GM12892 (cell line): ENCODE measurements around the gene ARFGAP1.
"Not testable (repeated sequence)": the region's sequence is repeated elsewhere in the genome, so short reads cannot be mapped to it uniquely, and the experiment has no call there.

ENCODE experiments used
- DNase-seq: peaks from one replicate; pipeline ENCODE4 v3.0.0; 2011; ENCODE audit not compliant: insufficient read length
- FAIRE-seq: peaks from 2 replicates; lab custom pipeline; 2011; peaks lifted over from hg19 to GRCh38; lab: Jason Lieb, UNC
- POLR2A ChIP-seq: IDR thresholded peaks from 2 replicates; pipeline ENCODE4 v1.6.1; 2011; ENCODE audit warnings: low read depth, low read length, control low read depth
- POLR2AphosphoS5 ChIP-seq: IDR thresholded peaks from 2 replicates; pipeline ENCODE4 v1.6.1; 2011; ENCODE audit warnings: low read depth, low read length, control low read depth
- TAF1 ChIP-seq: IDR thresholded peaks from 2 replicates; pipeline ENCODE4 v1.6.1; 2011; ENCODE audit warnings: low read depth, mild to moderate bottlenecking, control low read depth, low read length, borderline replicate concordance

The ARFGAP1 gene

DNA sequence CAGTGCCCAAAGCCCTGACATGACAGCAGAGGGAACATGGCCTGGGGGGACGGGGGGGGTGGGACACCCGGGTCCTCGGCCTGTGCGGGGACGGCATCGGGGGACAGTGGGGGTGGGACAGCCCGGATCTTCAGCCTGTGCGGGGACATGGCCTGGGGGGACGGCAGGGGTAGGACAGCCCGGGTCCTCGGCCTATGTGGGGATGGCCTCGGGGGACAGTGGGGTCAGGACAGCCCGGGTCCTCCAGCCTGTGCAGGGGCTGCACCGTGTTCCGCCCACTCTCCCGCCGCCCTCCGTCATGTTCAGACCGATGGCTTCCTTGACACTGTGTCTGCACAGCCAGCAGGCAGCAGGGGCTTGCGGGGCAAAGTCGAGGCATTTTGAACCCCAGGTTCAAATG is 29.9 kb upstream of the ARFGAP1 start:
- FAIRE-seq (no peak), DNase-seq (no peak)
- TF ChIP-seq POLR2A (no peak), POLR2AphosphoS5 (no peak), TAF1 (no peak)

DNA sequence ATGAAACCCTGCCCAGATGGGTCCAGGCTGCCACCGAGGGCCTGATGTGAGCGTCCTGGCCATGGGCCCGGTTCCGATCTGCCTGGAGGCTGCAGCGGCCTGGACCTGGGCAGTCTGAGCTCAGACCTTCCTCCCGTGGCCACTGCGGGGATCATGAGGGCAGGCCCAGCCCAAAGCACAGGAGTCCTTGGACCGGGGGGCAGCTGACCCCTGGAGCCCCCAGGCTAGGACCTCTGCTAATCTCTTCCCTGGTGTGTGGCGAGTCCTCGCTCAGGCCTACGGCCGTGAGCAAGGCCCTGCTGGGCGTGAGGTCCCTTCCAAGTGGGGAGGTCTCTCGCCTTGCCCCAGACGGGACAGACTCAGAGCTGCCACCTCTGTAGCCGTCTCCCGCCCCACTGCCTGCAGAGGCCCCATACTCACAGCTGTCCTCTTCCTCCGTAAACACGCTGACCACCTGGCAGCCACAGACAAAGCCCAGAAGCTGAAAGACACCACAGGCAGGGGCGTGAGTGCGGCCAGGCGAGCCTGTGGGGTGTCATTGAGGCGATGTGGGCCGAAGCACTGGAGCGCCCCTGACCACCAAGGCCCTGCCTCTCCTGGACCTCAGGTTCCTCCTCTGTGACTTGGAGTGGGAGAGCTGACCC is 28.9 kb upstream of the ARFGAP1 start:
- TF ChIP-seq TAF1 (no peak), POLR2A (no peak), POLR2AphosphoS5 (no peak)
- FAIRE-seq (no peak), DNase-seq (no peak)

DNA sequence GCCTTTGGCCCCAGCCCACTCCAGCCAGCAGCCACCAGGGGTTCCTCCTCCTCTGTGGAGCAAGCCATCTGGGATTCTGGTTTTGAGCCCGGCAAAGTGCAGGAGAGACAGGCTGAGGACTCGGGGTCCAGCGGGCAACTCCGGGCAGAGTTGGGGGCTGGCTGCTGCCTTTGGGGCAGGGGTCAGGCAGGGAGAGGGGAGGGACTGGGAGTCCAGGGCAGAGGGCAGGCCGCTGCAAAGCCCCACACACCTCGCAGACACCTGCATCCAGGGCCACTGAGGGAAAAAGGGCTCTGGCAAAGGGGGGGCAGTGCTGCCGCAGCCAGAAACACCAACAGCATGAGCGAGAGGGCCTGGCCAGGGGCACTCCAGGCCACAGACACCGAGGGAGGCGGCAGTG is 28.1 kb upstream of the ARFGAP1 start:
- no peak for FAIRE-seq
- TF ChIP-seq POLR2AphosphoS5 (no peak), POLR2A (no peak), TAF1 (no peak)
- DNase-seq, result no peak

DNA sequence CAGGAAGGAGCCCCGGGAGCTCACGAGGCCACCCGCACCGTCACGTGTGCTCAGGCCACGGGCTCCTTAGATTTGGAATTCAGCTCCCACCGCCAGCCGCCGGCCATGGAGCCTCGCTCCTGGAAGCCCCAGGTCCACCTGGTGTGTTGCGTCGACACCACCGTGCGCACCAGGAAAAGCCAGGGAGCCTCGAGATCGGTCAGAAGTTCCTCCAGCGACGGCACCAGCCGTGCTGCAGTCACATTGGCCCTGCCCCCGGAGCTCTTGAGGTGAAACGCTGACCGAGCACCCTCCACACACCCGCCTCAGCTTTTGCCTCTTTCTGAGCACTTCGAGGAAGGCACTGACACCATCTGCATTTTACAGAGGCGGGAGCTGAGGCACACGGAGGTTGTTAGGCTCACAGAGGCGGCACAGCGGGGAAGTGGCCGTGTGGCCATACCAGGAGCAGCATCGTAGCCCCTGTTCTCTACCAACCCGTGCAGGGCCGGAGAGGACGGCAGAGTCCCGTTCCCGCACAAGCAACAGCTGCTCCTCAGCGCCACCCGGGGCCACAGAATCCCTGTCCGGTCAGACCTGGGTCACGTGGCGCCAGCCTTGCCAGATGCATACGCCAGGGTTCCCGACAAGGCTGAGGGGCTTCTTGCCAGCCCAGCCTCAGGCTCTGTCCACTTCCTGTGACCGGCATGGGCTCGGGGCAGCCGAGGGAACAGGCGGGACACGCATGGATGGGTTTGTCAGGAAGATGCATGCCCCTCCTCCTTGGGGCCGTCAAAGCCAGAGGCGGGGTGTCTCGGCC is 25.9 kb upstream of the ARFGAP1 start:
- no peak for TF ChIP-seq POLR2AphosphoS5
- FAIRE-seq (no peak), DNase-seq (no peak)

DNA sequence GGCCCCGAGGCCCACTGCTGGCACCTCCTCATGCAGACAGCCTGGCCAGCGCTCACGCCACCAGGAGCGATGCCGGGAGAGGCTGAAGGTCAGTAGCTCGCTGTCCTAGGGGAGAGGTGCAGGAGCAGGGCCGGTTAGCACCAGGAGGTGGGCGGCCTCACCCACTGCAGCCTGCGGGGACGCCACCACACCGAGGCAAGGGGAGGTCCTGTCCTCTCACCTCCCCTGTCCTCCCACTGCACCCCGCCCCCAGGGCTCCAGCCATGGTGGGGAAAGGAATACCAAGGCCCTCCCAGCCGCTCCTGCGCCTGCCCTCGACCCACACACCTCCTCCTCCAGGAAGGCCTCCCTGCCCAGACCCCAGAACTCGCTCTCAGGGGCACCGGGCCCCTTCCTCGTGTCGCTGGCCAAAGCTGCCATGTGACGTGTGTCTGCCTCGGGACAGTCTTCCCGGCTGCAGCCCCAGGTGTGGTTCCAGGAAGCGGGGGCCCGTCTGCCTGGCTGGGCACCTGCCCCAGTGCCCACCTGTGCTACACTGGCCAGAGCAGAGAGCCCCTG is 24.9 kb upstream of the ARFGAP1 start:
- TF ChIP-seq POLR2A (no peak), TAF1 (no peak), POLR2AphosphoS5 (no peak)
- no peak for DNase-seq
- no peak for FAIRE-seq

DNA sequence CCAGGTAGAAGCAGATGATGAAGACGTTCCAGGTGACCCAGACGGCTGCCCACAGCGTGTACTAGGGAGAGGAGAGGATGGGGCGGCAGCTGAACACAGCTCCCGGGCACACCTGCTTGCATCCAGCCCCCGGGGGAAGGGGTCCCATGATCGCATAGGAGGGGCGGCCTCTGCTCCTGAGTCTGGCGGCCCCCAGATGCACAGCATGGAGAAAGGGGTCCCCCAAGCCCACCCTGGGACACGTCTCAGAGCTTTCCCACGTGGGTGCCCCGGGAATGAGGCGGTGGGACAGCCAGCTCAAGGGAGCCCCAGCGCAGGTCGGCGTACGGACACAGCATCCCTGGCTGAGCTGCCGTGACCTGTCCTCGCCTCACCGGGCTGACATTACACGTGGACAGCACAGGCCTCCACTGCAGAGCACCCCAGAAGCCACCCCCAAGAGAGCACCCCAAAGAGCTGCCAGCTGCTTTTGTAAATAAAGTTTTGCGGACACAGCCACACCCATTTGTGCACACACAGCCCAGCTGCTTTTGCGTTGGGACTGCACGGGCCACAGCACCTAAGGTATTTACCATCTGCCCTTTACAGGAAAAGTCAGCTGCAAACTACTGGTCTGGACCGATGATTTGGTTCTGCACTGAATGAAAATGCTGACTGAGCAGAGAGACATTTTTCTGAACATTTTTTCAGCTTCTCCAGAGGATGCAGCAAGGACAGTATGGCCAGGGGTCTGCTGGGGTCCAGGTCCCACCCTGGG is 23.6 kb upstream of the ARFGAP1 start:
- no peak for DNase-seq
- TF ChIP-seq TAF1 (no peak), POLR2AphosphoS5 (no peak), POLR2A (no peak)
- FAIRE-seq, result no peak

DNA sequence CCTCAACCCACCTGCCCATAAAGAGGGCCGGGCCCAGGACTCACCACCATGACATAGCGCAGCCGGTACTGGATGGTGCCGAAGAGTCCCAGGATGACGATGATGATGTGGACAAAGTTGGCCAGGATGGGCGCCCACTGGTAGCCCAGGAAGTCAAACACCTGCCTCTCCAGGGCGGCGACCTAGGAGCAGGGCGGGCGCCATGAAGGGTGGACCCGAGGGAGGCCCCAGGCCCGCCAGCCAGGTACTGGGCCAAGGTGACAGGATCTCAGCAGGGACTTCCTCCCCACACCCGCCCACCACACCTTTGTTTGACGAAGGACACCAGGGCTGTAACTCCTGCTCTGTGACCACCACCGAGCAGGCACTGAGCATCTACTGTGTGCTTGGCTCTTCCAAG is 22.7 kb upstream of the ARFGAP1 start:
- TF ChIP-seq TAF1 (no peak), POLR2A (no peak), POLR2AphosphoS5 (no peak)
- FAIRE-seq (no peak), DNase-seq (no peak)

DNA sequence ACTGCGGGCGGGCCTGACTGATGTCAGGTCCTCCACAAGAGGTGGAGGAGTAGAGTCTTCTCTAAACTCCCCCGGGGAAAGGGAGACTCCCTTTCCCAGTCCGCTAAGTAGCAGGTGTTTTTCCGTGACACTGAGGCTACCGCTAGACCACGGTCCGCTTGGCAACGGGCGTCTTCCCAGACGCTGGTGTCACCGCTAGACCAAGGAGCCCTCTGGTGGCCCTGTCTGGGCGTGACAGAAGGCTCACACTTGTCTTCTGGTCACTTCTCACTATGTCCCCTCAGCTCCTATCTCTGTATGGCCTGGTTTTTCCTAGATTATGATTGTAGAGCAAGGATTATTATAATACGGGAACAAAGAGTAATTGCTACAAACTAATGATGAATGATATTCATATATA is 21.3 kb upstream of the ARFGAP1 start:
- not testable (repeated sequence) for FAIRE-seq, DNase-seq

DNA sequence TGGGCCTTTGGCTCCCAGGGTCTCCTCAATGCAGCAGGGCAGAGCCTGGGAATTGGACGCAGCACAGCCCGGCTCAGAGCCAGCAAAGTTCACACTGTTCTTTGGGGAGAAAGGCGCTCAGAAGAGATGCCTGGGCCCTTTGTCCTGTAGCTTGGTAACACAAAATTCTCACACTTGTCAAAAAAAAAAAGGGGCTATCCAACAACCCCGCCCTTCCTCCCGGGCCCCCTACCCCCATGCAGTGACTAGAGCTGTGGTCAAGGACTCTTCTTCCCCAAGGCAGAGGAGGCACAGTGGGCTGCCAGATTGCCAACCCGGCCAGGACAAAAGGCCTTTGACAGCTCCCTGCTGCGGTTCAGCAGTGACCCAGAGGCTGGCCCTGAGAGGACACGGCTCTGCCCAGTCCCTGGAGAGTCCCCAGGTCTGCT is 20.3 kb upstream of the ARFGAP1 start:
- no peak for FAIRE-seq
- TF ChIP-seq TAF1, result no peak
- no peak for TF ChIP-seq POLR2A
- TF ChIP-seq POLR2AphosphoS5, result no peak

DNA sequence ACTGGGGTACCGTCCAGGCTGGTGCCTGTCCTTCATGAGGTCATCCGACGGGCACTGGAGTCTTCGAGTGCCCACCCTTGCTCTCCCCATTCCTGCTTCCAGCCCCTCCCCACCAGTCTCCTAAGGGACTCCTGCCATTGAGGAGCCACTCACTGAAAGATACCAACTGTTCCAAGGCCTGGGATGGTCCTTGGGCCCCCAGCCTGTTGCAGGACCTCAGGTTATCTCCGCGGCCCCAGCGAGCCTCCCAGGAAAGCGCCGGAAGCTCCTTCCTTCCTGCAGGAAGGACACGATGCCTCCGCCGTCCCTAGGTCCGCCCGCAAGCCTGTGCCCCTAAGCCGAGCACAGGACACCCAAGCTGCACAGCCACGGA is 19.6 kb upstream of the ARFGAP1 start:
- FAIRE-seq (no peak), DNase-seq (no peak)
- no peak for TF ChIP-seq TAF1
- no peak for TF ChIP-seq POLR2A
- no peak for TF ChIP-seq POLR2AphosphoS5

More for the DNA sequence above, 20.3 kb upstream of the ARFGAP1 start:
- DNase-seq, result no peak

DNA sequence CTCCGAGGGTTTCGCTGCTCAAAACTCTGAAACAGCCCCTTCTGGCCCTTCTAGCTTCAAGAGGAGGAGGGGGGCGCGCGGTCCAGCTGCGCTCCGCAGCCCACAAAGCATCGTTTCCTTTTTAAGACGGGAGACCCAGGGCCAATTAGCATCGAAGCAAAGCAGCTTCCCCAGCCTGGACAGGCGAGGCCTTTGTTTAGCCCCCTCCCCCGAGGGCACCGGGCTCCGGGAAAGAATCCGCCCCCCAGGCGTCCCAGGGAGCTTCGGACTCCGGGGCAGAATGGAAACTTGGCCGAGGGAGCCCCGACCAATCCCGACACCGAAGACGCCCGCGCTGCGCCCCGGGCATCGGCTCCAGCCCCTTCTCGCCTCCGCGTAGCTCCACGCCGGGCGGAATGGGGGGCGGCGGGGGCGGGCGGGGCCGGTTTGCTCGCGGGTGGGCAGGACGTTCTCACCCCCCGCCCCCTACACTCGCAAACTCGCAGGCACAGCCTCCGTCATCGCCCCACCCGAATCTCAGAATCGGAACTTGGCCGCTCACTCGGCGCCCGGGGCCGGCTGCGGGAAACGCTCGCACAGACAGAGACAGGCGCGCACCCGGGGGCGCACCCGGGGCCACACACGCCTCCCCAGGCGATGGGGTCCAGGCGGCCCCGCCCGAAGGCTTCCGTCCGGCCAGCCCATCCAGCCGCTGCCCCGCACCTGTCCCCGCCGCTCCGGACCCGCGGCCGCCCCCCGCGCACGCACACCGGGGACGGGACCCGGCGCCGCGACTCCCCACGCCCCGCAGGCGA is 19.0 kb upstream of the ARFGAP1 start:
- DNase-seq (no peak), FAIRE-seq (no peak)
- TF ChIP-seq POLR2AphosphoS5 (no peak), TAF1 (no peak), POLR2A (no peak)

DNA sequence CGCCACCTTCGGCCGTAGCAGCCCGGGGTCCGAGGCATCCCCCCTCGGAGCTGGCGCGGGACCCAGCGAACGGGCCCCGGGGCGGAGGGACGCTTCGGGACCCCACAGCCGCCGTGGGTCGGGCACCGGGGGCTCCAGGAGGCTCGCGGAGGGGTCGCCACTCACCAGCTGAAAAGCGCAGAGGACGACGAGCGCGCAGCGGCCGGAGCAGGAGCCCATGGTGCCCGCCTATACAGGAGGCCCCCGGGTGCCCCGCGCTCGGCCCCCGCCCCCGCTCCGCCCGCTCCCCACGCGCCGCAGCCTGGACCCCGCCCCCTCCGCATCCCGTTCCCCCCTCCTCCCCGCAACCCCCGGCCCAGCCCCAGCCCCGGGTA is 18.4 kb upstream of the ARFGAP1 start, which contains the start of gene NKAIN4:
NKAIN4 (minus strand) TSS at position 232 of the 374 bp plus-strand sequence; CDS start at position 219, 13 bp downstream.
- FAIRE-seq (no peak), DNase-seq (no peak)
- no peak for TF ChIP-seq POLR2A
- no peak for TF ChIP-seq POLR2AphosphoS5
- TF ChIP-seq TAF1, result no peak
